ENCODE measurements around the gene FOSL1.

FOSL1 gene

DNA sequence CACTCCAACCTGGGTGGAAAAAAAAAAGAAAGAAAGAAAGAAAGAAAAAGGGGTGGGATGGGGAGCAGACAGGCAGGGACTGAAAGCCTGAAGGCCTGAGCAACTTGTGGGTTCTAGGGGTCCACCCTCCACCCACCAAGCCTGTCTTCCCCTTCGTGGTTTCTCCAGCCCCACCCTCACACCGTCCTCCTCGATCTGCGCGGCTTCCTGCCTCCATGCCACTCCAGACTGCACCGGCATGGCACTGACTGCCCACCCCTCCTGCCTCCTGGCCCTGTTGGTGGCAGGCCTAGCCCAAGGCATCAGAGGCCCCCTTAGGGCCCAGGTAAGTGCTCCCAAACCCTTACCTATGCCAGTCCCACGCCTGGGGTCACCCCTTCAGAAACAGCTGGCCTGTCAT lies 20.6 kb downstream of the FOSL1 start, which contains the start of gene CTSW:
Gene CTSW, plus strand, starts transcription at position 221 of the 400 bp plus-strand sequence. Its CDS starts 18 bp downstream, at position 239.
- Histone ChIP-seq H3K9ac (ENCODE audit: low read length) (no peak within 1 kb of the TSS), H3K4me3 (ENCODE audit: low read depth, low read length, poor library complexity, severe bottlenecking) (no peak within 1 kb of the TSS), H2AFZ (ENCODE audit: low read length) (no peak within 1 kb of the TSS), H3K27ac (ENCODE audit: low read depth, low read length, poor library complexity, severe bottlenecking) (no peak within 1 kb of the TSS), H3K36me3 (ENCODE audit: insufficient read depth, low read length) (peaks cover 25% of the 10 kb centered on the region), H3K9me3 (ENCODE audit: low read length) (no peaks in the 10 kb centered on the region), H3K4me1 (ENCODE audit: insufficient read depth, low read length, severe bottlenecking) (no peaks in the 10 kb centered on the region), H3K9me2 (ENCODE audit: low read depth, low read length) (no peaks in the 10 kb centered on the region), H3K79me2 (ENCODE audit: insufficient read depth, low read length) (no peaks in the 10 kb centered on the region), H3K27me3 (ENCODE audit: insufficient read depth, low read length) (no peaks in the 10 kb centered on the region), H3F3A (ENCODE audit: insufficient read depth, low read length) (no peaks in the 10 kb centered on the region), H4K20me1 (ENCODE audit: insufficient read depth, low read length) (no peaks in the 10 kb centered on the region), H3K4me2 (ENCODE audit: low read length) (no peak within 1 kb of the TSS)
- no peak for TF ChIP-seq EZH2 (IDR thresholded peaks at IDR 0.05; ENCODE audit: borderline replicate concordance, low read length)
- TF ChIP-seq, protein P1, sequence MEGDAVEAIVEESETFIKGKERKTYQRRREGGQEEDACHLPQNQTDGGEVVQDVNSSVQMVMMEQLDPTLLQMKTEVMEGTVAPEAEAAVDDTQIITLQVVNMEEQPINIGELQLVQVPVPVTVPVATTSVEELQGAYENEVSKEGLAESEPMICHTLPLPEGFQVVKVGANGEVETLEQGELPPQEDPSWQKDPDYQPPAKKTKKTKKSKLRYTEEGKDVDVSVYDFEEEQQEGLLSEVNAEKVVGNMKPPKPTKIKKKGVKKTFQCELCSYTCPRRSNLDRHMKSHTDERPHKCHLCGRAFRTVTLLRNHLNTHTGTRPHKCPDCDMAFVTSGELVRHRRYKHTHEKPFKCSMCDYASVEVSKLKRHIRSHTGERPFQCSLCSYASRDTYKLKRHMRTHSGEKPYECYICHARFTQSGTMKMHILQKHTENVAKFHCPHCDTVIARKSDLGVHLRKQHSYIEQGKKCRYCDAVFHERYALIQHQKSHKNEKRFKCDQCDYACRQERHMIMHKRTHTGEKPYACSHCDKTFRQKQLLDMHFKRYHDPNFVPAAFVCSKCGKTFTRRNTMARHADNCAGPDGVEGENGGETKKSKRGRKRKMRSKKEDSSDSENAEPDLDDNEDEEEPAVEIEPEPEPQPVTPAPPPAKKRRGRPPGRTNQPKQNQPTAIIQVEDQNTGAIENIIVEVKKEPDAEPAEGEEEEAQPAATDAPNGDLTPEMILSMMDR (IDR thresholded peaks at IDR 0.05; ENCODE audit: low read length), result no peak

DNA sequence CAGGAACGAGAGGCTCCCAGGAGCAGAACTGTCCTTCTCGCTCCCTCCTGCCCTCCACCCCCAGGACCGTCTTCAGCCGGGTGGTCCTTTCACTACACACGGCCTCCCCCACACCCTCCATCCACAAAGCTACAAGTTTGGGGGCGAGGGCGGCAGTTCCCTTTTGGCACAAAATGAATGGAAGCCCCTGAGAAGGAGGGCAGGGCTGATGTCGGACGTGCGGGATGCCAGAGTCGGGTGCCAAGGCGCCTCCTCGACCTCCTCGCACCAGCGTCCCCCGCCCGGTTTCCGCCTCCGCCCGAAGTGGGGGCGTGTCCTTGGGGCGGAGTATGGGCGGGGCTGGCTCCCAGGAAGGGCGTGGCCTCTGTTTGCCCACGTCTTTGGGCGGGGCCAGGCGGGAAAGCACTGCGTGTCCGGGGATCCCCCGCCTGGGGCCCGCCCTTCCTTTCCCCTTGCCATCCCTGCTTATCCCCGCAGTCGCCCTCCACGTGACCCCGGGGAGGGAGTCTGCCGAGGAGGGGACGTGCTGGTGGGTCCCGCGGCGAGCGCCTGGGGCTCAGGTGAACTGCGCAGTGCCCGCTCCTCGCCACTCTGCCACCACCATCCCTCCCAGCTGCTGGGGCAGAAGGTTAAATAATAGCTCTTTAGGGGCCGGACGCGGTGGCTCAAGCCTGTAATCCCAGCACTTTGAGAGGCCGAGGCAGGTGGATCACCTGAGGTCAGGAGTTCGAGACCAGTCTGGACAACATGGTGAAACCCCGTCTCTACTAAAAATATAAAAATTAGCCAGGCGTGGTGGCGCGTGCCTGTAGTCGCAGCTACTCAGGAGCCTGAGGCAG lies 26.7 kb downstream of the FOSL1 start:
- H3K36me3 ChIP-seq (ENCODE audit: insufficient read depth, low read length), result no peaks in the 10 kb centered on the region
- H3F3A ChIP-seq (ENCODE audit: insufficient read depth, low read length), result no peaks in the 10 kb centered on the region
- no peaks in the 10 kb centered on the region for H4K20me1 ChIP-seq (ENCODE audit: insufficient read depth, low read length)
- no peaks in the 10 kb centered on the region for H3K9me2 ChIP-seq (ENCODE audit: low read depth, low read length)
- H3K9me3 ChIP-seq (ENCODE audit: low read length), result no peaks in the 10 kb centered on the region
- H3K9ac ChIP-seq (ENCODE audit: low read length), result peak overlapping the region; percentile 43; the same call in 1 of the 2 replicates
- TF ChIP-seq, protein P1 (IDR thresholded peaks at IDR 0.05; ENCODE audit: low read length), result no peak
- TF ChIP-seq EZH2 (IDR thresholded peaks at IDR 0.05; ENCODE audit: borderline replicate concordance, low read length), result no peak
- H3K27ac ChIP-seq (ENCODE audit: low read depth, low read length, poor library complexity, severe bottlenecking), result no peak overlapping the region
- H2AFZ ChIP-seq (ENCODE audit: low read length), result no peak overlapping the region
- no peaks in the 10 kb centered on the region for H3K79me2 ChIP-seq (ENCODE audit: insufficient read depth, low read length)
- peaks cover 10% of the 10 kb centered on the region for H3K4me1 ChIP-seq (ENCODE audit: insufficient read depth, low read length, severe bottlenecking)
- H3K4me3 ChIP-seq (ENCODE audit: low read depth, low read length, poor library complexity, severe bottlenecking), result peak overlapping the region; percentile 59
- peak overlapping the region; percentile 71 for H3K4me2 ChIP-seq (ENCODE audit: low read length)
- peaks cover 3% of the 10 kb centered on the region; the same call in 1 of the 2 replicates for H3K27me3 ChIP-seq (ENCODE audit: insufficient read depth, low read length)

DNA sequence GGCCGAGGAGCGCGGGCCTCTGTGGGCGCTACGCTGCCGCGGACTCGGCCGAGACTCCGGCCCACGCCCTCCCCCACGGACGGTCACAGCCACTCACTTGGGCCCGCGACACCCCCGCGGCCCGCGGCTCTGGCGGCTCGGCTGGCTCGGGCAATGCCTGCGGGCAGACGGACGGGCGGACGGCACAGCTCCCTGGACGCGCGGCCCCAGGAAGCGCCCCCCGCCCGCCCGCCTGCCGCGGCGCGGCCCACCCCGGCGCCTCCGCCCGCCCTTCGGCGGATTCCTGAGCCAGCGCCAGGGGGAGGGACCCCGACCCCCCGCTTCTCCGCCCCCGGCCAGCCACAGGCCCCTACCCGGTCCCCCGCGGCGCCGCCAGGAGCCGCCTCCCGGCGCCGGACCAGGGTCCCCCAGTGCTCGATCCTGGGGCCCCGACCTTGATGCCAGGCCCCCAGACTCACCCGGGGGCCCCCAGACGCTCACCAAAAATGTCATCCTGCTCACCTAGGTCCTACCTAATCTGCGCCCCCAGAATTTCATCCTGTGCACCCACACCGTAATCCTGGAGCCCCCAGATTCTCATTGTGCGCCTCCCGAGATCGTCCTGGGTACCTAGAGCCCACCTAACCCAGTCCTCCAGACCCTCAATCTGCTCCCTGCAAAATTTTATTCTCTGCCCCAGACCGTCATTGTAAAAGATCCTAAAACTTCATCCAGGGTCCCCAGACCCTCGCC lies 27.4 kb downstream of the FOSL1 start, which contains the start of gene EFEMP2:
Gene EFEMP2, minus strand, starts transcription at position 215 of the 732 bp plus-strand sequence. CDS start 446 bp downstream, outside the sequence.
- Histone ChIP-seq H3K36me3 (ENCODE audit: insufficient read depth, low read length) (no peaks in the 10 kb centered on the region), H2AFZ (ENCODE audit: low read length) (no peak within 1 kb of the TSS), H3K9me2 (ENCODE audit: low read depth, low read length) (no peaks in the 10 kb centered on the region), H3K79me2 (ENCODE audit: insufficient read depth, low read length) (no peaks in the 10 kb centered on the region), H4K20me1 (ENCODE audit: insufficient read depth, low read length) (no peaks in the 10 kb centered on the region), H3K27me3 (ENCODE audit: insufficient read depth, low read length) (peaks cover 3% of the 10 kb centered on the region; the same call in 1 of the 2 replicates), H3K4me3 (ENCODE audit: low read depth, low read length, poor library complexity, severe bottlenecking) (peak within 1 kb of the TSS; percentile 59), H3K9me3 (ENCODE audit: low read length) (no peaks in the 10 kb centered on the region), H3K9ac (ENCODE audit: low read length) (peak within 1 kb of the TSS; percentile 43; the same call in 1 of the 2 replicates), H3K27ac (ENCODE audit: low read depth, low read length, poor library complexity, severe bottlenecking) (no peak within 1 kb of the TSS), H3F3A (ENCODE audit: insufficient read depth, low read length) (no peaks in the 10 kb centered on the region), H3K4me1 (ENCODE audit: insufficient read depth, low read length, severe bottlenecking) (peaks cover 10% of the 10 kb centered on the region), H3K4me2 (ENCODE audit: low read length) (peak within 1 kb of the TSS; percentile 71)
- TF ChIP-seq, protein P1 (IDR thresholded peaks at IDR 0.05; ENCODE audit: low read length), result no peak
- no peak for TF ChIP-seq EZH2 (IDR thresholded peaks at IDR 0.05; ENCODE audit: borderline replicate concordance, low read length)
